Loucy (cell line): ENCODE measurements around the gene DPY19L1.
"Not testable (repeated sequence)": the region's sequence is repeated elsewhere in the genome, so short reads cannot be mapped to it uniquely, and the experiment has no call there.

Source experiments
- H2AFZ ChIP-seq: fragments of 200-600 bp; sonication (generic); 2 replicates; pipeline ENCODE4 v1.6.0; 2016; ENCODE audit warnings: antibody characterized with exemption, mild to moderate bottlenecking, low read length, moderate library complexity
- H3F3A ChIP-seq: fragments of 200-600 bp; 2 replicates; pipeline ENCODE4 v1.6.0; 2016; ENCODE audit warnings: antibody characterized with exemption, low read depth, mild to moderate bottlenecking
- H3K27me3 ChIP-seq: fragments of 200-600 bp; sonication (generic); 2 replicates; pipeline ENCODE4 v1.6.1; 2014; ENCODE audit warnings: low read length, mild to moderate bottlenecking; ENCODE audit not compliant: insufficient read depth, poor library complexity, severe bottlenecking
- H3K36me3 ChIP-seq: fragments of 200-600 bp; sonication (generic); 2 replicates; pipeline ENCODE4 v1.6.1; 2016; ENCODE audit warnings: low read length; ENCODE audit not compliant: insufficient read depth
- H3K4me1 ChIP-seq: fragments of 200-600 bp; sonication (generic); 2 replicates; pipeline ENCODE4 v1.5.1; 2014; ENCODE audit warnings: low read length, mild to moderate bottlenecking; ENCODE audit not compliant: insufficient read depth, poor library complexity, severe bottlenecking
- H3K4me2 ChIP-seq: fragments of 200-600 bp; sonication (generic); 2 replicates; pipeline ENCODE4 v1.6.0; 2014; ENCODE audit warnings: antibody characterized with exemption, low read length, low read depth, mild to moderate bottlenecking; ENCODE audit not compliant: poor library complexity, severe bottlenecking
- H3K4me3 ChIP-seq: fragments of 200-600 bp; sonication (generic); 2 replicates; pipeline ENCODE4 v1.5.1; 2014; ENCODE audit warnings: low read length, mild to moderate bottlenecking, mixed read lengths; ENCODE audit not compliant: poor library complexity, severe bottlenecking
- H3K79me2 ChIP-seq: fragments of 200-600 bp; sonication (generic); 2 replicates; pipeline ENCODE4 v1.6.1; 2014; ENCODE audit warnings: low read length; ENCODE audit not compliant: insufficient read depth
- H3K9ac ChIP-seq: fragments of 200-600 bp; sonication (generic); 2 replicates; pipeline ENCODE4 v1.6.0; 2014; ENCODE audit warnings: mild to moderate bottlenecking, low read depth, low read length, moderate library complexity; ENCODE audit not compliant: poor library complexity, severe bottlenecking
- H3K9me2 ChIP-seq: fragments of 200-600 bp; sonication (generic); replicated peaks from 2 replicates; pipeline ENCODE4 v1.6.1; 2016; ENCODE audit warnings: low read depth, low read length, mixed read lengths
- H3K9me3 ChIP-seq: fragments of 200-600 bp; sonication (generic); 2 replicates; pipeline ENCODE4 v1.6.1; 2014; ENCODE audit warnings: mild to moderate bottlenecking, antibody characterized with exemption, low read length, low read depth; ENCODE audit not compliant: insufficient read depth
- H4K20me1 ChIP-seq: fragments of 200-600 bp; sonication (generic); 2 replicates; pipeline ENCODE4 v1.6.0; 2014; ENCODE audit warnings: antibody characterized with exemption, low read length, mild to moderate bottlenecking; ENCODE audit not compliant: insufficient read depth, poor library complexity, severe bottlenecking
- EZH2phosphoT487 ChIP-seq: fragments of 200-600 bp; IDR thresholded peaks from 2 replicates; pipeline ENCODE4 v1.6.1; 2018; ENCODE audit warnings: antibody characterized with exemption, mild to moderate bottlenecking, moderate library complexity, borderline replicate concordance
- TF ChIP-seq, protein P1 (sequence below): fragments of 200-600 bp; sonication (generic); conservative IDR thresholded peaks from 2 replicates; pipeline ENCODE4 v1.5.1; 2014; ENCODE audit warnings: mild to moderate bottlenecking, antibody characterized with exemption, low read length

The DPY19L1 gene

DNA sequence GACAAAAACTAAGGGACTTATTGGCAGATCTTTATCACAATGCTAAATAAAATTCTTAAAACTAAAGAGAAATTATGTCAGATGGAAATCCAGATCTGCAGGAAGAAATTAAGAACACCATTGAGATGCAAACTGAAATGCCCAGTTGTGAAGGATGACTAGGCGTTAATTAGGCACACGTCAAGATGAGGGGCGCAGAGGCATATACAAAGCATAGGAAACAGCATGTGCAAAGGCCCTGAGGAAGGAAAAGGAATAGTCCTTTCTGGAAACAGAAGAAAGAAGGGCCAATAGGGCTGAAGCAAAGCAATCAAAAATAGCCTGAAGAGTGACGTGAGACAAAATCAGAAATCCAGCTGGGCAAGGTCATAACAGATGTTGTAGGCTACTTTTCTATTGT lies 53.1 kb downstream of the DPY19L1 start:
- H2AFZ ChIP-seq, H4K20me1 ChIP-seq, H3K36me3 ChIP-seq, H3K4me1 ChIP-seq, H3K9ac ChIP-seq, H3K27me3 ChIP-seq, H3K9me2 ChIP-seq, H3K4me2 ChIP-seq, H3K9me3 ChIP-seq, H3K4me3 ChIP-seq, H3F3A ChIP-seq, H3K79me2 ChIP-seq: not testable (repeated sequence)

DNA sequence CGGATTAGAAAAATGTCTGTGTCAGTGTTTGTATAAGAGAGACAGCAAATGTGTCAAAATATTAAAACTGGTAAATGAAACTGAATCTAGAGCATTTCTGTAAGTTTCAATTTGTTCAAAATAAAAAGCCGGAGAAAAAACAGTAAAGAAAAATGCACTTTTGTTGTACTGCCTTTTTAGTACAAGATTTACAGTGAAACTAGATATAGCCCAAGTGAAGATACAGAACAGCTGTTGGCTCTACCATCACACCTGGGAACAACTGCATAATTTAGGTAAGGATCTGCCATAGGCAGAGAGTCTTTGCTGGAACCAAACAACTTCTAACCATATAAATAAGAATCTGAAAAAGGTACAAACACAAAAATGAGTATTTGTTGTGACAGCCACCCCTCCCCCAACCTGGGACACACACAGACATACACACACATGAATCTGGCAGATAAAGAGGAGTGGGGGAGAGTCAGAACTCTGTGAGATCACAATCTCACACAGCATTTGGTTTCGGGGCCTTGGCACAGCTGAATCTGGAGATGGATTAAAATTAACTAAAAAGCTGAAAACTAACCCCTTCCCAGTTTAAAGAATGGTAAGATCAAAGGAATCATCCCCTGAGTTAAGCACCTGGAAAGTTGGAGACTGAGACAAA lies 54.8 kb downstream of the DPY19L1 start:
- Histone ChIP-seq H3K4me2 (no peak overlapping the region), H3K4me3 (no peak overlapping the region), H3K36me3 (no peaks in the 10 kb centered on the region), H3K9me3 (no peaks in the 10 kb centered on the region), H3K9me2 (no peaks in the 10 kb centered on the region), H3K79me2 (no peaks in the 10 kb centered on the region), H3K9ac (no peak overlapping the region), H2AFZ (no peak overlapping the region), H3F3A (no peaks in the 10 kb centered on the region), H4K20me1 (peaks cover 2% of the 10 kb centered on the region), H3K4me1 (no peaks in the 10 kb centered on the region), H3K27me3 (no peaks in the 10 kb centered on the region)
- TF ChIP-seq, protein P1, sequence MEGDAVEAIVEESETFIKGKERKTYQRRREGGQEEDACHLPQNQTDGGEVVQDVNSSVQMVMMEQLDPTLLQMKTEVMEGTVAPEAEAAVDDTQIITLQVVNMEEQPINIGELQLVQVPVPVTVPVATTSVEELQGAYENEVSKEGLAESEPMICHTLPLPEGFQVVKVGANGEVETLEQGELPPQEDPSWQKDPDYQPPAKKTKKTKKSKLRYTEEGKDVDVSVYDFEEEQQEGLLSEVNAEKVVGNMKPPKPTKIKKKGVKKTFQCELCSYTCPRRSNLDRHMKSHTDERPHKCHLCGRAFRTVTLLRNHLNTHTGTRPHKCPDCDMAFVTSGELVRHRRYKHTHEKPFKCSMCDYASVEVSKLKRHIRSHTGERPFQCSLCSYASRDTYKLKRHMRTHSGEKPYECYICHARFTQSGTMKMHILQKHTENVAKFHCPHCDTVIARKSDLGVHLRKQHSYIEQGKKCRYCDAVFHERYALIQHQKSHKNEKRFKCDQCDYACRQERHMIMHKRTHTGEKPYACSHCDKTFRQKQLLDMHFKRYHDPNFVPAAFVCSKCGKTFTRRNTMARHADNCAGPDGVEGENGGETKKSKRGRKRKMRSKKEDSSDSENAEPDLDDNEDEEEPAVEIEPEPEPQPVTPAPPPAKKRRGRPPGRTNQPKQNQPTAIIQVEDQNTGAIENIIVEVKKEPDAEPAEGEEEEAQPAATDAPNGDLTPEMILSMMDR, result no peak
- TF ChIP-seq EZH2phosphoT487, result no peak

DNA sequence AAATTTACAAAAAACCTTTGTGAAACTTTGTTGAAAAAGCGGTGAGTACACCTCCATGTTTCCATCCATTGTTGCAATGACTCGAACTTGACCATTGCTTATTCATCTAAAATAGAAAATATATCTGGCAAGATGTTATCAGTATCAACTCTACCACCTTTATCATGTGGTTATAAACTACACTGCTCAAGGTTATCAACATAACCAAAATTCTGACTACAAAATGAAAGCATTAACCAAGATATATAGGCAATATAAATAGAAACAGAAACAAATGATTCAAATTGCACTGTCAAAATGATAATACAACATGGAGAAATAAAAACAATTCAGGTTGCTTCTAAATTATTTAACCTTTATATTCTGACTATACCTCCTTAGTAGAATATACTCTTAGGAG lies 58.2 kb downstream of the DPY19L1 start:
- not testable (repeated sequence) for H4K20me1 ChIP-seq, H2AFZ ChIP-seq, H3K27me3 ChIP-seq, H3K9ac ChIP-seq, H3F3A ChIP-seq, H3K4me2 ChIP-seq, H3K9me3 ChIP-seq, H3K4me3 ChIP-seq, H3K79me2 ChIP-seq, H3K4me1 ChIP-seq, H3K9me2 ChIP-seq, H3K36me3 ChIP-seq

DNA sequence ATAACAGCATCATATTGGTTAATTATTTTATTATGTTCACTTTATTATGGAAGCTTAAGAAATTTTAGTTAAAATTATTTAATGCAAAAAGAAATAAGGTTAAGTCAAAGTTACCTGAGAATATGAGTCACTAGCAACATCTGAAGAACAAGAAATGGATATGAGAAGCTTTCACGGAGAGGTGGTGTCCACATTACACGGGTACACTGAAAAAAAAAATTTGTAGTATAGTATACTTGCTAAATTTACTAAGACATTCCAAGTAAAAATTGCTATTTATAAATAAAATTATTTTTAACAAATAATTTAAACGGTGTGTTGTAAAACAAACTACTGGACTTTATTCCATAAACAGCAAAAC lies 63.9 kb downstream of the DPY19L1 start:
- TF ChIP-seq EZH2phosphoT487, result no peak
- TF ChIP-seq, protein P1, result no peak
- H2AFZ ChIP-seq, result no peak overlapping the region
- H3F3A ChIP-seq, result no peaks in the 10 kb centered on the region
- no peaks in the 10 kb centered on the region for H3K79me2 ChIP-seq
- no peaks in the 10 kb centered on the region for H3K9me3 ChIP-seq
- H3K9me2 ChIP-seq, result no peaks in the 10 kb centered on the region
- H3K4me3 ChIP-seq, result no peak overlapping the region
- H3K4me2 ChIP-seq, result no peak overlapping the region
- H3K4me1 ChIP-seq, result peaks cover 4% of the 10 kb centered on the region
- peaks cover 19% of the 10 kb centered on the region; the same call in 1 of the 2 replicates for H3K36me3 ChIP-seq
- H3K9ac ChIP-seq, result no peak overlapping the region
- H4K20me1 ChIP-seq, result no peaks in the 10 kb centered on the region
- no peaks in the 10 kb centered on the region for H3K27me3 ChIP-seq

DNA sequence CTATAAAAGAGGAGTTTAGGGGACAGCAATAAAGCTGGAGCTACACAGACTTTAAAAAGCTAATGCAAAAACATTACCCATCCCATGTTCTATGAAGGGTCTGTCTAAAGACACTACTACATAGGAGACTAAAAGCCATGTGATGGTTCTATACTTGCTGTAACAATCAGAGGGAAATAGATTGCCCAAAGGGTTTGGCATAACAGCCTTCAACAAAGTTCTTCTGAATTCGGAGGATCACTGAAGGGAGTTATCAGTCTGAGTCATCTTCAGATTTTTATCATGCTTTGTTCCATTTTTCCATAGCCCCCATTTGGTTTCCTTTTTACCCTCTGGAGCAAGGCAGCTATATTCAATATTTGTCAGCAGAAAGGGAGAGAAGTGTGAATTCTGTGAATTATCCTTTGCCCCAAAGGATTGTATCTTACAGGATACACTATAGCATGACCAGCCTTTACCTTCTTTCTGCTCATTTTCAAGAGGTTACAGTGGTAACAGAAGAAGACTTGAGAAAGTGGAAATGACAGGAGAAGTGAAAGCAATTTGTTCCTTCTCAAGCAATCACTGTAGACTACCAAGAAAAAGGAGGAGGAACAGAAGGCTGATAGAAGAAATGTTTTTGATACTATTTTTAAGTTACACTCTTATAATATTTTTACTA lies 64.4 kb downstream of the DPY19L1 start:
- H3K4me3 ChIP-seq, H3K9ac ChIP-seq, H3F3A ChIP-seq, H4K20me1 ChIP-seq, H3K4me1 ChIP-seq, H3K9me2 ChIP-seq, H3K79me2 ChIP-seq, H3K9me3 ChIP-seq, H3K27me3 ChIP-seq, H3K4me2 ChIP-seq, H2AFZ ChIP-seq: not testable (repeated sequence)
- H3K36me3 ChIP-seq, result peaks cover 19% of the 10 kb centered on the region; the same call in 1 of the 2 replicates

DNA sequence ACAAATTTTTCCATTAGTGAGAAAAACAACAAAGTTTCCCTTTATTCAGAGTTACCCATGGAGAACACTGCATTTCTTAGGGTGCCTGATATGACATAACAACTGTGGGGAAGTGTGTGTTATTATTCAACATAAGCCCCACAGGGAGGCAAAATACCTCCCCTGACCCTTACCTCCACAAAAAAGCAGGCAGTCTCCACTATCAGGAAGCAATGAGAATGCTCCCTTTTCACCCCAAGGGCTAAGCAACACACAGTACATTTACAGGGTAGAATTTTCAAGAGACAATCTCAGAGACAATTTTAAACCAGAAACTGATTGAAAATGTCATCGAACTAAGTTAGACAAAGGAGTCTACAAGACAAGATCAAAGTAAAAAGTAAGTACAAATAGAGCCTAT lies 69.5 kb downstream of the DPY19L1 start:
- H3K9ac ChIP-seq, H3K4me1 ChIP-seq, H3K27me3 ChIP-seq, H3F3A ChIP-seq, H3K9me2 ChIP-seq, H2AFZ ChIP-seq, H3K79me2 ChIP-seq, H4K20me1 ChIP-seq, H3K9me3 ChIP-seq, H3K4me3 ChIP-seq, H3K4me2 ChIP-seq: not testable (repeated sequence)
- peaks cover 19% of the 10 kb centered on the region; the same call in 1 of the 2 replicates for H3K36me3 ChIP-seq
